Fibroblast of villous mesenchyme (primary cell): ENCODE data around the gene LARP4B. TPM values are rescaled to one million over a fixed set of nuclear protein-coding genes. Genes with fewer than 3 reads are reported as not detected.

Source experiments
- DNase-seq: peaks from one replicate; pipeline ENCODE4 v3.0.0-alpha.2; 2010; ENCODE audit warnings: low read depth
- H3K4me3 ChIP-seq: 2 replicates; pipeline ENCODE4 v1.5.1; 2011; ENCODE audit warnings: low read depth, mild to moderate bottlenecking, low read length
- CTCF ChIP-seq: IDR thresholded peaks from 2 replicates; pipeline ENCODE4 v1.5.1; 2012; ENCODE audit warnings: low read depth, mild to moderate bottlenecking, low read length; ENCODE audit not compliant: insufficient read depth
- total RNA-seq: library from RNA; depleted of rRNA; stranded (reverse); fragments of >200 nt; gene quantifications from 2 replicates; pipeline ENCODE4 v1.2.3, GENCODE V29; 2012

LARP4B gene
- total RNA-seq, 1 donor, result 57.4 TPM

- no peak for DNase-seq
- H3K4me3 ChIP-seq, result no peak overlapping the region
- no peak for TF ChIP-seq CTCF
Measured at GRCh38 chr10:924524-924859, 7.0 kb downstream of the LARP4B start.

DNA sequence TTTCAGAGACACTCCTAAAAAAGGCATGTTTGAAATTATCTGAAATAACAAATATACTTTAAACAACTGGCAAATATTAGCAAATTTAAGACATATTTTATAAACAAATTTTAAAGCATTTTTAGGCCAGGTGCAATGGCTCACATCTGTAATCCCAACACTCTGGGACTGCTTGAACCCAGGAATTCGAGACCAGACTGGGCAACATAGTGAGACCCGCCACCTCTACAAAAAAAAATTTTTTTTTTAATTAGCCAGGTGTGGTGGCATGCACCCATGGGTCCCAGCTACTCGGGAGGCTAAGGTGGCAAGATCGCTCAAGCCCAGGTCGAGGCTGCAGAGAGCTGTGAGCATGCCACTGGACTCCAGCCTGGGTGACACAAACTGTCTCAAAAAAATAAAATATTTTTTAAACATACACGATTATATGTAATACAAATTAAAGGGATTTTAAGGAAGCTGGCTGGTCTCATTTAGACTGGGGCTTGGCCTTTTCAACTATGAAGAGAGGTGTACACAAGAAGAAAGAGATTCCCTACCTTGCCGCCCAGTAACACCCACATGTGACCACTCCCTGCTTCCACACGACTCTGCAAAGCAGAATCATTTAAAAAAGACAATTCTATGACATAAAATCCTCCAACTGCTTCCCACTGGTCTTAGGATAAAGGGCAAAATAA is 7.5 kb downstream of the LARP4B start:
- no peak overlapping the region for H3K4me3 ChIP-seq
- TF ChIP-seq CTCF, result no peak
- DNase-seq, result no peak

DNA sequence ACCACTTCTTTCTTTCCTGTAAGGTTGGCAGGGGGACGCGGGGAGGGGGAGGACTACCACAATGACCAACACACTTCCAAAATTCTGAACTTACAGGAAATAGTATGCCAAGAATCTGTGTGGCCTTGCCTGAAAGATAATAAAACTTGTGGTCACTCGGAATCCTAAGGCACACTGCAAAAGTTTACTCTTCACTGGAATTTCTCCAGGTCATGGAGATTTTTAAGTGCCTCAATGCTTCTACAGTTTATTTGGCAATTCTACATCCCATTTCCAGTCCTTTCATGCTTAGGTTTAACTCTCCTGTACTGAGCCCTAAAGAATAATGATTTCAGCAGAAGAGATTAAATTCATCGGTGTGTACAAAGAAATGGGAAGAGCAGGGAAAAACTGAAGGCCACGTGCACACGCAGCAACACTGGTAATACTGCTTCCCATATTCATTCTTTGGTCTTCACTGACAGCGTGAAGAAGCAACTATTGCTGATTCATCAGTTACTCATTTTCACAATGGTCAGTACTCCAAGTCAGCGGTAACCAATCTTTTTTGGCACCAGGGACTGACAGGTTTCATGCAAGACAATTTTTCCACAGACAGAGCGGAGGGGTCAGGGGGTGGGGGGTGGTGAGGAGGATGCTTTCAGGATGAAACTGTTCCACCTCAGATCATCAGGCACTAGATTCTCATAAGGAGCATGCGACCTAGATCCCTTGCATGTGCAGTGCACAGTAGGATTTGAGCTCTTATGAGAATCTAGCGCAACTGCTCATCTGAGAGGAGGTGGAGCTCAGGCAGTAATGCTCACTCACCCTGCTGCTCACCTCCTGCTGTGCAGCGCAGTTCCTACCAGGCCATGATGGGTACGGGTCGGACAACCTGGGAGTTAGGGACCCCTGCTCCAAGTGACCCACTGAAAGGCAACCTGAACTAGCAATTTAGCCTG is 9.8 kb downstream of the LARP4B start:
- H3K4me3 ChIP-seq, result no peak overlapping the region
- peak; percentile 76 for DNase-seq
- no peak for TF ChIP-seq CTCF

- TF ChIP-seq CTCF, result no peak
- no peak for DNase-seq
- H3K4me3 ChIP-seq, result no peak overlapping the region
Measured at GRCh38 chr10:920450-920849, 11.1 kb downstream of the LARP4B start.

DNA sequence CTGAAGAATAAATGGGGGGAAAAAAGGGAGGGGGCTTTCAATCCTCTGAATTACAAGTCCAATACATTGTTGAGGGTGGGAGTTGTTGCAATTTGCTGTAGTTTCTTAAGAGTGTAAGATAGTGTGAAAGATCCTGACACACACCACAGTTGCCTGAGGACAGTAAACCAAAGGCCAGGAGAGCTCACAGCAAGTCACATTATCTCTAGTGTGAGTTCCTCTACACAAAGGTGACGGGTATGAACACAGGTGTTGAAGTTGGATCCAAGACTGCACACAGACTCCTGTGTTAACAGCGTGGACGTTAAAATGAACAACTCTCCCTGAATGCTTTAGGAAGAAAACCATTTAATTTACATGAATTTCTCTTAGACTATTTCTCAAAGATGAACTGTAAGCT is 12.0 kb downstream of the LARP4B start:
- TF ChIP-seq CTCF, result no peak
- H3K4me3 ChIP-seq, result no peak overlapping the region
- no peak for DNase-seq

DNA sequence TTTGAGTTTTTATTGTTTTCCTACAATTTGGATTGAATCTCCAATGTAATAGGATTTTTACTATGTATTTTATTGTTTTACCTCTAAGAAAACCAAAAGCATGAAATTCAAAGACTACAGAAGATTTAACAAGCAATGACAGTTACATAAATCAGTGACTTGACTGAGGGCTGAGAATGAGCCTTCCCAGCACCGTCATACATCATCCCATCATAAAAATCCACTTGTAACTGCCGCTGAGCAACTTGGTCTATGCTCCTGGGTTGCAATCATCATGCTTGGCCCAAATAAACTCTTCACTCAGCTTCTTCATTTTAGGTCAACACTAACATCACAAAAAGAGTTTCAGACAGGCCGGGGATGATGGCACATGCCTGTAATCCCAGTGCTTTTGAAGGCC is 13.5 kb downstream of the LARP4B start:
- no peak overlapping the region for H3K4me3 ChIP-seq
- no peak for TF ChIP-seq CTCF
- no peak for DNase-seq
